ENCODE data around the gene EPB41L4B.
A peak's percentile ranks its signal among the peaks of the same experiment; 100 is the strongest.

The EPB41L4B gene

DNA sequence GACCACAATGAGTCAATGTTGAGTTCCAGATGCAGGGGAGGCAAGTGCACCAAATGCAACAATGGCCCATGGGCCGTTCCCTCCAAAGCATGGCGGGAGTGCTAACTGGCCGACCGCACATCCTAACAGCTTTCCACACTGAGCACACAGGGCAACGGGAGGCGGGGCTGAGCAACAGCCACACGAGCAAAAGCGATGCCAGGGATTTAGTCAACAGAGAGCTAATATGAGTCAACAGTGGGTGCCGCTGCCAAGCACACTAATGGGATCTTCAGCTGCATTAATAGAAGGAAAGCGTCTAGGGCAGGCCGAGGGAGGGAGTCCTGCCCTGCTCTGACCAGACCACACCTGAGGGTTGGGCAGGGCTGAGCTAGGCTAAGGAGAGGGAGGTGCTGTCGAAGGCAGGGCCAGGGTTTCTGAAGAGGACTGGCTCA is 4.6 kb downstream of the EPB41L4B start:
- peak; percentile 99 for DNase-seq (ENCODE audit: low read depth)
- H3K4me3 ChIP-seq (ENCODE audit: low read depth, low read length) = no peak overlapping the region
- TF ChIP-seq, protein P1, sequence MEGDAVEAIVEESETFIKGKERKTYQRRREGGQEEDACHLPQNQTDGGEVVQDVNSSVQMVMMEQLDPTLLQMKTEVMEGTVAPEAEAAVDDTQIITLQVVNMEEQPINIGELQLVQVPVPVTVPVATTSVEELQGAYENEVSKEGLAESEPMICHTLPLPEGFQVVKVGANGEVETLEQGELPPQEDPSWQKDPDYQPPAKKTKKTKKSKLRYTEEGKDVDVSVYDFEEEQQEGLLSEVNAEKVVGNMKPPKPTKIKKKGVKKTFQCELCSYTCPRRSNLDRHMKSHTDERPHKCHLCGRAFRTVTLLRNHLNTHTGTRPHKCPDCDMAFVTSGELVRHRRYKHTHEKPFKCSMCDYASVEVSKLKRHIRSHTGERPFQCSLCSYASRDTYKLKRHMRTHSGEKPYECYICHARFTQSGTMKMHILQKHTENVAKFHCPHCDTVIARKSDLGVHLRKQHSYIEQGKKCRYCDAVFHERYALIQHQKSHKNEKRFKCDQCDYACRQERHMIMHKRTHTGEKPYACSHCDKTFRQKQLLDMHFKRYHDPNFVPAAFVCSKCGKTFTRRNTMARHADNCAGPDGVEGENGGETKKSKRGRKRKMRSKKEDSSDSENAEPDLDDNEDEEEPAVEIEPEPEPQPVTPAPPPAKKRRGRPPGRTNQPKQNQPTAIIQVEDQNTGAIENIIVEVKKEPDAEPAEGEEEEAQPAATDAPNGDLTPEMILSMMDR (IDR thresholded peaks at IDR 0.05; ENCODE audit: control insufficient read depth, extremely low read depth, insufficient read depth) = peak; percentile 7; the same call in 1 of the 2 replicates

DNA sequence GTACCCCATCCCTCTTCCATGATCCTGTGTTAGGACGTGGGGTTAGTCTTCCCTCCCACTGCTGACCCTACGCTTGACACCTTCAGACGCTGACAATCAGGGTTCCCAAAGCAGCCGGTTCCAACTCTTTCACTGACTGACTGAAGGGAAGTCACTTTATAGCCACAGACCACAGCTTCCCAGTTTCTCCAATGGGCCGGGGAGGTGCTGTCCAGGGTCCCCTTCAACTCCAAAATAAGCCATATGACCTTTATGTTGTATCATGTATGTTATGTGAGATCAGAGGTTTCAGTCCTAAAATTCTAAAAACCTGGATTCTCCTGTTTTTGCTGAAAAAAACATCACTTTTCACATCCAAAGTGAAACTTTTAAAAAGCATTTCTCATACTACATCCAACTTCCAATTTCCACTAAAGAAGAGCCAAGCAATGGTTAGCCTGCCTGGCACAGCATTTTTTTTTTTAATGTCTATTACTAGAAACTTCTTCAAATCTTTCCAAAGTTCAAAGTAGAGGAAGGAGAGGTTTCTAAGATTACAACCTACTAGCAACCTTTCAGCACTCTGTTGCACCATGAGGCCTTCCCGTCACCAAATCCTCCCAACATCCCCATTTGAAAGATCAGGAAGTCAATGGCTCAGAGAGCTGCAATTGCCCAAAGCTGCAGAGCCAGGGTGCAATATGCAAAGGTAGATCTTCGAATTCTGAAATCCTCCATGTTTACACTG is 5.2 kb downstream of the EPB41L4B start:
- no peak overlapping the region for H3K4me3 ChIP-seq (ENCODE audit: low read depth, low read length)
- no peak for DNase-seq (ENCODE audit: low read depth)
- TF ChIP-seq, protein P1 (IDR thresholded peaks at IDR 0.05; ENCODE audit: control insufficient read depth, extremely low read depth, insufficient read depth) = no peak

DNA sequence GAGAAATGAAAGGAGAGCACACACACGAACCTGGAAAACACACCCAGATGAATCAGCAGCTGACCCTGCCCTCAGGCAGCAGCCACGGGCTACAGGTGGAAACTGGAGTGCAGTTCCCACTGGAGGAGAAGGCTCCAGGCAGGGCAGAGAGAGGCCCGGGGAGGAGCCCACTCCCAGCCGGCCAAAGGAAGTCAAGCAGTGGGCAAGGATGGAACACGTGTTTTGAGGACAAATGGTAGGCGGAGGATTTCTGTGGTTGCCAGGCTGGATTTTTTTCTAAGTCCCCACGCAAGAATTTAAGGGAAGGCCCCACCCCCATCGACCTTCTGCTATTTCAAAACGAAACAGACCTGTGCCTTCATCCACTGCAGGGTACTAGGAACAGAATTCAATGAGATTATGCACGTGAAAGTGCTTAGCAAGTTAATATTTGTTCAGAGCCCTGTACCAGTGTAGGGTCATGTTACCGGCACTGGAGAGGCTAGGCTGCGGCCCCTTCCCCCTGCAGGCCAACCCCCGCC is 6.8 kb downstream of the EPB41L4B start:
- DNase-seq (ENCODE audit: low read depth) = no peak
- H3K4me3 ChIP-seq (ENCODE audit: low read depth, low read length) = no peak overlapping the region
- TF ChIP-seq, protein P1 (IDR thresholded peaks at IDR 0.05; ENCODE audit: control insufficient read depth, extremely low read depth, insufficient read depth) = no peak

DNA sequence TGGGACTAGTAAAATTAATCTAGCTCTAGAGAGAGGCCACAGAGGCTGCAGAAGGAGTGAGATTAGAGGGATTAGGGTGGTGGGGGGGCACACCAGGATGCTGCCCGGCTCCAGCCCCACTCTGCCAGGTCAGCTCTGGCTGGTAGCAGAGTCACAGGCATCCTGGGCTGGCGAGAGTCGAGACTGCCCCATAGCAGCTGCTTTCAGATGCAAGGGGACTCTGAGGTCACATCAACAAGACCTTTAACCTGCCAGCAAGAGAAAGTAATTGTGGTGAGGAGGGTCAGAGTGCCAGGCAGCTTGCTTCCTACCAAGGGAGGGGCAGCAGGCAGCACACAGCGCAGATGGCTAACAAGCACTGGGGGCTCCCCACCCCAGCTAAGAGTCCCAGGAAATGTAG is 7.5 kb downstream of the EPB41L4B start:
- no peak for DNase-seq (ENCODE audit: low read depth)
- H3K4me3 ChIP-seq (ENCODE audit: low read depth, low read length) = no peak overlapping the region
- TF ChIP-seq, protein P1 (IDR thresholded peaks at IDR 0.05; ENCODE audit: control insufficient read depth, extremely low read depth, insufficient read depth) = no peak

DNA sequence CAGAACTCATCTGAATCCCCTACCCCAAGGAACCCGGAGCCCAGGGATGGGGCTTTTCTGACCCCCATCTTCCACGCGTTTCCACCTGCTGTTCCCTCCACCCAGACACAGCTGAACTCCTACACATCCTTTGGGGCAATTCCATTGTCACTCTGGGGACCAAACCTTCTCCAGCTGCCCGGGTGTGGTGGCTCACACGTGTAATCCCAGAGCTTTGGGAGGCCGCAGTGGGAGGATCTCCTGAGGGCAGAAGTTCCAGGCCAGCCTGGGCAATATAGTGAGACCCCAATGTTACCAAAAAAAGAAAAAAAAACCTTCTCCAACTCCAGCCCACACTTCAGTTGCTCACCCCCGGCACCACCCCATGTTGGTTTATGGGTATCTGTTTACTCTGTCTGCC is 8.1 kb downstream of the EPB41L4B start:
- DNase-seq (ENCODE audit: low read depth) = no peak
- TF ChIP-seq, protein P1 (IDR thresholded peaks at IDR 0.05; ENCODE audit: control insufficient read depth, extremely low read depth, insufficient read depth) = no peak

DNA sequence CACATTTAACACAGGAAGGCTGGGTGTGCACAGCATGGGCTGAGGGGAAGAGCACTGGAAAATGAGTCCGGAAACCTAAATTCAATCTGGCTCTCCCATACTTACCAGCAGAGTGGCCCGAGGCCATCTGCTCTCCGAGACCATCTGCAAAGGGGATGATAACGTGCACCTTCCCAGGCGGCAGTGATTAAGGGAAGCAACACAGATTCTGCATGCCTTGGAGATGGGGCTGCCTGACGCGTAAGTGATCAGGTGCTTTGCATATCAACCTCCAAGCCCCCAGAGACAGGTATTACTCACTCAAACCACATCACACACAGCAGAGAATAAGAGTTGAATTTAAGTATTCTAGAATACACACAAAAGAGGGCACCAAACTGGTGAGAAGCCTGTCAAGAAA is 9.1 kb downstream of the EPB41L4B start:
- TF ChIP-seq, protein P1 (IDR thresholded peaks at IDR 0.05; ENCODE audit: control insufficient read depth, extremely low read depth, insufficient read depth) = no peak
- no peak for DNase-seq (ENCODE audit: low read depth)
- H3K4me3 ChIP-seq (ENCODE audit: low read depth, low read length) = no peak overlapping the region

More for the DNA sequence above, 8.1 kb downstream of the EPB41L4B start:
- no peak overlapping the region for H3K4me3 ChIP-seq (ENCODE audit: low read depth, low read length)
